ENCODE measurements around the gene RELB.
"Not testable (repeated sequence)": the region's sequence is repeated elsewhere in the genome, so short reads cannot be mapped to it uniquely, and the experiment has no call there.

The RELB gene

GRCh38 chr19:44987148-44987675, 14.1 kb upstream of the RELB start:
- no peak for DNase-seq

DNA sequence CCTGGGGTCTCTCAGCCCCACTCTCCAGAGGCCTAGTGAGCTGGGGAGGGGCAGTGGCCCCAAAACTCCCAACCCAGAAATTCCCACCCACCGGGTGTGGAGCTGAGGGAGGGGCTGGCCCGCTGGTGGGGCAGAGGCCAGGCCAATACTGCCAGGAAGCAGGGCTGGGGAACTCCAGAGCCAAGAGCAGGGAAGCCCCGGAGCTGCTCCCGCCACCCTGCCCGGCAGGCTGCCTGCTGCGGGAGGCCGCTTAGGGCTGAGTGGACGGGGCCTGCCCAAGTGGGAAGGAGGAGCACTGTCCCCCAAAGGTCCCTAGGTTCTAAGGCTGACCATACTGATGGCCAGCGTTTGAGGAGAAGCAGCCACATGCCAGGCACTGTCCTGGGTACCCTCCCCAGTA, 13.0 kb upstream of the RELB start:
- no peak for DNase-seq

DNA sequence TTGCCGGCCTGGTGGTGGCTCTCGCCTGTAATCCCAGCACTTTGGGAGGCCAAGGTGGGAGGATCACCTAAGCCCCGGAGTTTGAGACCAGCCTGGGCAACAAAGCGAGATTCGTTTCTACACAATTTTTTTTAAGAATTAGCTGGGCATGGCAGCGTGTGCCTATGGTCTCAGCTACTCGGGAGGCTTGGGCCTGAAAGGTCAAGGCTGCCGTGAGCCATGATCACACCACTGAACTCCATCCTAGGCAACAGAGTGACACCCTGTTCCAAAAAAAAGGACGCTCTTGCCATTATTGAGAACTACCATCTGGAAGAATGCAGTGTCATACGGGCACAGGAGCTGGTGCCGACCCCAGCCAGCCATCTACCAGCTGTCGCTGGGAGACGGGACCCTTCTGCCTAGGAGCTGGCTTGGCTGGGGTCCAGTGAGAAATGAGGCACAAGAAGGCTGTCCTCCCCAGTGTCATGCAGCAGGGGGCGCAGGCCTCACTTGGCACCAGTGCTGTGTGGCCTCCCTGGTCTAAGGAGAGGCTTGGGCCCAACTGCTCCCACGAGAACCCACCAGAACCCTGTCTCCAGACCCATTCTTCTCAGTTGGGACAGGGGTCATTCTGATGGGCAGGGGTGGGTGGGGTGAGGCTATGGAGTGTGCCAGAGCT, 12.2 kb upstream of the RELB start:
- DNase-seq: peak; percentile 70

DNA sequence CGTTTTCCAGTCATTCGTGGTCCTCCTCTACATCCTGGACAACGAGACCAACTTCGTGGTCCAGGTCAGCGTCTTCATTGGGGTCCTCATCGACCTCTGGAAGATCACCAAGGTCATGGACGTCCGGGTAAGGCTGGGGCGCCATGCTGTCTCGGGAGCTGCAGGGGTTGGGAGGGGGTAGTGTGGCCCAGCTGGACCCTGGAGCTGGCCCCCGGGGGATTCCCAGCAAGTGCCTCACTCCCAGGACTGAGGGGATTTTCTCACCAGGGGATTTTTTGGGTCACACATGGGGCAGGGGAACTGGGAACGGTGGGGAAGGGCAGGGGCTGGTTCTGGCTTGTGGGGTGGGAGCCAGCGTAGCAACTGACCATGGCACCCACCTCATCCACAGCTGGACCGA, 10.8 kb upstream of the RELB start:
- no peak for DNase-seq

DNA sequence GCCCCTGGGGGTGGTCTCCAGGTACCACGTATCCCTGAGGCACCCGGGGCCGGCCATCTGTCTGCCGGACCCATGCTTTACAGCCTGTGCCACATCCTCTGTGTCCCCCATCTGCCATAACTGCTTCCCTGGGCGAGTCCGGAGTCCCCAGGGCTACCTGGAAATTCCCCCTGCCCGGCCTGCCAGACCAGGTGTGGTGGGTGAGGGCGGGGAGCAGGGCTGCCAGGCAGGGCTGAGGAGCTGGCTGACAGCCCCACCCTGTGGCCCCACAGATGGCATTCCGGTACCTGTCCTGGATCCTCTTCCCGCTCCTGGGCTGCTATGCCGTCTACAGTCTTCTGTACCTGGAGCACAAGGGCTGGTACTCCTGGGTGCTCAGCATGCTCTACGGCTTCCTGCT, 10.3 kb upstream of the RELB start:
- no peak for DNase-seq

GRCh38 chr19:44992336-44993163, 8.7 kb upstream of the RELB start:
- no peak for DNase-seq

DNA sequence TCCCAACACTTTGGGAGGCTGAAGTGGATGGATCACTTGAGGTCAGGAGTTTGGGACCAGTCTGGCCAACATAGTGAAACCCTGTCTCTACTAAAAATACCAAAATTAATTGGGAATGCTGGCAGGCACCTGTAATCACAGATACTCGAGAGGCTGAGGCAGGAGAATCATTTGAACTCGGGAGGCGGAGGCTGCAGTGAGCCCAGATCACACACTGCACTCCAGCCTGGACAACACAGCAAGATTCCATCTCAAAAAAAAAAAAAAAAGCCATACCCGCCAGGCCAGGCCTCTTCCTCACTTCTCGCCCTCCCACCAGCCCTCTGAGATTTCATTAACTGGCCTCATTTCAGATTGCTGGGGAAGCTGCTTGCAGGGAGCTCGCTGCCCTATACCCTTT, 7.7 kb upstream of the RELB start:
- DNase-seq: no peak

- DNase-seq: no peak
Measured at GRCh38 chr19:44993926-44994537, 7.2 kb upstream of the RELB start.

- no peak for DNase-seq
Measured at GRCh38 chr19:44998025-44998424, 3.2 kb upstream of the RELB start.

- not testable (repeated sequence) for DNase-seq
Measured at GRCh38 chr19:44999131-44999925, 1.9 kb upstream of the RELB start.

GRCh38 chr19:45000665-45001064, 599 bp upstream of the RELB start:
- DNase-seq: not testable (repeated sequence)

DNA sequence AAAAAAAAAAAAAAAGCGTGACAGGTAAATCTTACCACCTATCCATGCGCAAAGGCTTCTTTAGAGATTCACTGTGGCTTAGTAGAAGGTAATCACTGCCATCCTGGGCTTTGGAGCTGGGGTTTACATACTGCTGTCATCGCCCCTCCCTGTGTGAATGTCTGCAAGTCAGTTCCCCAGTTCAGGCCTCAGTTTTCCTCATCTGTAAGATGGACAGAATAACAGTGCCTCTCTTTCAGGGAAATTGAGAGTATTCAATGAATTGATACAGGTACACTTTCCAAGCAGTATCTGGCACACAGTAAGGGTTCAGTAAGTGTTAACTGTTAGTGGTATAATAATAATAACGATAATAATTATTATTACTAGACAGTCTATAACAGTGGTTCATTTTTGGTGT, 2.2 kb downstream of the RELB start:
- DNase-seq: no peak

- DNase-seq: no peak
Measured at GRCh38 chr19:45005787-45006186, 4.5 kb downstream of the RELB start.

DNA sequence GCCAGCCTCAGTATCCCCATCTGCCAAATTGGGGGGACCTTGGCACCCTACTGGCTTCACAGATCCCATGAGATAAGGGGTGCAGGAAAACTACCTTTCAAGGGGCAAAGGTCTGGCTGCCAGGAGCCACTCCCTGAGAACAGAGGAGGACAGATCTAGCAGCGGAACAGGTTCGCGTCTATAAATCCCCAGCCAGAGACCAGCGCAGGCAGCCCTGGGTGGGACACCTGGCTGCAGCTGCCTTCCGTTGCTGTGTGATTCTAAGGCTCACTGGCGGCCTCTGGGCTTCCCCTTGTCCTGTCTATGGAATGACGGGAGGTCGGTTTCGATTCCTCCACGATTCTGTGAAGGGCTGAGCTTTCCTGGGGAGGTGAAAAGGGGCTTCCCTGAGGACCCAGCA, 7.3 kb downstream of the RELB start:
- DNase-seq: no peak

GRCh38 chr19:45009625-45010255, 8.5 kb downstream of the RELB start:
- no peak for DNase-seq

DNA sequence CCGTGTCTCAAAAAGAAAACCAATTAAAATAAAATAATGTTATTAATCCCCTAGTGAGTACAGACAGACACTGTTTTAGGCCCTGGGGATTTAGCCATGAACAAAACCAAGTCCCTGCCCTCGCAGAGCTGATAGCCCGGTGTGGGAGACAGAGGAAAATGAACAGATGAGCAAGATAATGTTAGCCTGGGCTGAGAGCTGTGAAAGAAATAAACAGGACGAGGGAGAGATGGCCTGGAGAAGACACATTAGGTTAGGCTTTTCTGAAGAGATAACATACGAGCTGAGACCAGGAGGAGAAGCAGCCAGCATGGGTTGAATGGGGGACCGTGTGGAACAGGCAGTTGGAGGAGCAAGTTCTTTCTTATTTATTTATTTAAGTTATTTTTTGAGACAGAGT, 9.0 kb downstream of the RELB start:
- DNase-seq: no peak

- no peak for DNase-seq
Measured at GRCh38 chr19:45011959-45012358, 10.7 kb downstream of the RELB start.

- DNase-seq: peak; percentile 55
Measured at GRCh38 chr19:45016388-45017314, 15.4 kb downstream of the RELB start.

DNA sequence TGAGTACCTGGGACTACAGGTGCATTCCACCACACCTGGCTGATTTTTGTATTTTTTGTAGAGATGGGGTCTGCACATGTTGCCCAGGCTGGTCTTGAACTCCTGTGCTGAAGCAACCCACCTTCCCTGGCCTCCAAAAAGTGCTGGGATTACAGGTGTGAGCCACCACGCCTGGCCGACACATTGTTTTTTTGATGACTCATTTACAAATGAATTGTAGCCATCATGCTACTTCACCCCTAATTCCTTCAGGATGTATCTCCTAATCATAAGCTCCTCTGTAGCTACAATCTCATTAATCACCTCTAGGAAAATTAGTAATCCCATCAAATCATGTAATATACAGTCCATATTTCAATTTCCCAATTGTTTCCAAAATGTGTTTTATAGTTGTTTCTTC, 17.9 kb downstream of the RELB start:
- no peak for DNase-seq

DNA sequence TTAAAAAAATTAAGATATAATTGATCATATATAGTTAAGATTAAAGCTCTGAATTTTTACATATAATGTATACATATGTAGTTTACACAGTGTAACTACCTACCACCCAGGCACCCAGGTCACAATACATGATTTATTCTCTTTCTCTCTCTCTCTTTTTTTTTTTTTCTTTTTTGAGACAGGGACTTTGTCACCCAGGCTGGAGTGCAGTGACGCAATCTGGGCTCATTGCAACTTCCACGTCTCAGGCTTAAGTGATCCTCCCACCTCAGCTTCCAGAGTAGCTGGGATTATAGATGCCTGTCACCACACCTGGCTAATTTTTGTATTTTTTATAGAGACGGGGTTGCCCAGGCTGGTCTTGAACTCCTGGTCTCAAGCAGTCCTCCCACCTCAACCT, 18.8 kb downstream of the RELB start:
- DNase-seq: no peak

DNA sequence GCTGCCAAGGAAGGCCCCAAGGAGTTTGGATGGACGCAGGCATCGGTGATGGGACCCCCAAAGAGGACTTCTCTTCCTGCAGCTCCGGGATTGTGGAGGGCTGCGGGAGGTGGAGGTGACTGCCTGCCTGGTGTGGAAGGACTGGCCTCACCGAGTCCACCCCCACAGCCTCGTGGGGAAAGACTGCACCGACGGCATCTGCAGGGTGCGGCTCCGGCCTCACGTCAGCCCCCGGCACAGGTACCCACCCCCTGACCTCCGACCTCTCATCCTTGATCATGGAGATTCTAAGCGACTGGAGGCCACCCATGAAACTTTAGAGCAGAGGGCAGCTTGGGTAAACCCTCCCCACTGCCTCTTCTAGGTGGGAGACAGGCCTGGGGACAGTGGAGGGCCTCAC, 20.7 kb downstream of the RELB start:
- DNase-seq: no peak

Measured in activated naive CD4-positive, alpha-beta T cell treated with anti-CD3 and anti-CD28 coated beads, Interleukin-2, amount 50 U/mL, for 16 hours (primary cell).